ENCODE measurements around the gene RSPH10B2.
"Not testable (repeated sequence)": the region's sequence is repeated elsewhere in the genome, so short reads cannot be mapped to it uniquely, and the experiment has no call there.

RSPH10B2 gene

DNA sequence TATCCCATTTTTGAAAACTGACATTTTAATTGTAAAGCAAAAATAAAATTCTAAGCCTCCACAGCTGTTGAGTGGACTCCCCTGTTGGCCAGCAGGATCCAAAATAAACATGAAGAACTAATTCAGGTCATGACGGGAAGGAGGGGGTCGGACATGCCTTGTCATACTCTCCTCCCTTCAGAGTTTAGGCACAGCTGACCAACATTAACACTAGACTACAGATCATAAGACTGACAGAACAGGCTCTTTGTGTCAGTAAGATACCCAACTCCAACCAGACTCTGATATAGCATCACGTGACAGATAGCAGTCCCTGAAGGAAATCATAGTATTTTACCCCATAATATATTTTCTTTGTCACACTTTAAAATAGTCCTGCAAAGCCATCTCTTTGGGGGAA is 26.2 kb upstream of the RSPH10B2 start:
- Histone ChIP-seq H3K27me3 (ENCODE audit: insufficient read depth, low read length) (no peaks in the 10 kb centered on the region), H4K20me1 (ENCODE audit: insufficient read depth, low read length) (no peaks in the 10 kb centered on the region), H3K4me3 (ENCODE audit: low read depth, low read length, poor library complexity, severe bottlenecking) (no peak overlapping the region), H3K4me2 (ENCODE audit: low read length) (no peak overlapping the region), H2AFZ (ENCODE audit: low read length) (no peak overlapping the region), H3K4me1 (ENCODE audit: insufficient read depth, low read length, severe bottlenecking) (peaks cover 32% of the 10 kb centered on the region), H3K36me3 (ENCODE audit: insufficient read depth, low read length) (peaks cover 6% of the 10 kb centered on the region), H3K79me2 (ENCODE audit: insufficient read depth, low read length) (peaks cover 5% of the 10 kb centered on the region; the same call in 1 of the 2 replicates), H3K27ac (ENCODE audit: low read depth, low read length, poor library complexity, severe bottlenecking) (no peak overlapping the region), H3K9me3 (ENCODE audit: low read length) (no peaks in the 10 kb centered on the region), H3K9ac (ENCODE audit: low read length) (no peak overlapping the region), H3F3A (ENCODE audit: insufficient read depth, low read length) (no peaks in the 10 kb centered on the region), H3K9me2 (ENCODE audit: low read depth, low read length) (no peaks in the 10 kb centered on the region)
- TF ChIP-seq EZH2 (IDR thresholded peaks at IDR 0.05; ENCODE audit: borderline replicate concordance, low read length): no peak
- no peak for TF ChIP-seq CTCF (IDR thresholded peaks at IDR 0.05; ENCODE audit: low read length)

- peak overlapping the region; percentile 35; the same call in 1 of the 2 replicates for H2AFZ ChIP-seq (ENCODE audit: low read length)
- H3K27ac ChIP-seq (ENCODE audit: low read depth, low read length, poor library complexity, severe bottlenecking): not testable (repeated sequence)
- H3K9ac ChIP-seq (ENCODE audit: low read length): peak overlapping the region; percentile 93; the same call in 1 of the 2 replicates
Measured at GRCh38 chr7:6728893-6729491, 24.9 kb upstream of the RSPH10B2 start.

GRCh38 chr7:6729492-6730342 is 24.2 kb upstream of the RSPH10B2 start:
- Histone ChIP-seq H2AFZ (ENCODE audit: low read length) (peak overlapping the region; percentile 35; the same call in 1 of the 2 replicates), H3K79me2 (ENCODE audit: insufficient read depth, low read length) (peaks cover 5% of the 10 kb centered on the region; the same call in 1 of the 2 replicates), H3K4me1 (ENCODE audit: insufficient read depth, low read length, severe bottlenecking) (peaks cover 31% of the 10 kb centered on the region)

More at GRCh38 chr7:6728893-6729491, 24.9 kb upstream of the RSPH10B2 start:
- not testable (repeated sequence) for H3F3A ChIP-seq (ENCODE audit: insufficient read depth, low read length); H3K9me3 ChIP-seq (ENCODE audit: low read length); H3K9me2 ChIP-seq (ENCODE audit: low read depth, low read length); H3K27me3 ChIP-seq (ENCODE audit: insufficient read depth, low read length); H4K20me1 ChIP-seq (ENCODE audit: insufficient read depth, low read length); H3K79me2 ChIP-seq (ENCODE audit: insufficient read depth, low read length)
- Histone ChIP-seq H3K4me1 (ENCODE audit: insufficient read depth, low read length, severe bottlenecking) (peaks cover 32% of the 10 kb centered on the region), H3K4me2 (ENCODE audit: low read length) (peak overlapping the region; percentile 77), H3K4me3 (ENCODE audit: low read depth, low read length, poor library complexity, severe bottlenecking) (peak overlapping the region; percentile 94), H3K36me3 (ENCODE audit: insufficient read depth, low read length) (peaks cover 18% of the 10 kb centered on the region)

More at GRCh38 chr7:6729492-6730342, 24.2 kb upstream of the RSPH10B2 start:
- no peaks in the 10 kb centered on the region for H3F3A ChIP-seq (ENCODE audit: insufficient read depth, low read length)
- H4K20me1 ChIP-seq (ENCODE audit: insufficient read depth, low read length): no peaks in the 10 kb centered on the region
- no peak overlapping the region for H3K27ac ChIP-seq (ENCODE audit: low read depth, low read length, poor library complexity, severe bottlenecking)
- no peaks in the 10 kb centered on the region for H3K9me3 ChIP-seq (ENCODE audit: low read length)
- H3K4me2 ChIP-seq (ENCODE audit: low read length): peak overlapping the region; percentile 77
- no peaks in the 10 kb centered on the region for H3K27me3 ChIP-seq (ENCODE audit: insufficient read depth, low read length)
- H3K9me2 ChIP-seq (ENCODE audit: low read depth, low read length): no peaks in the 10 kb centered on the region
- H3K36me3 ChIP-seq (ENCODE audit: insufficient read depth, low read length): peaks cover 24% of the 10 kb centered on the region
- peak overlapping the region; percentile 94 for H3K4me3 ChIP-seq (ENCODE audit: low read depth, low read length, poor library complexity, severe bottlenecking)
- H3K9ac ChIP-seq (ENCODE audit: low read length): peak overlapping the region; percentile 93
- TF ChIP-seq CTCF (IDR thresholded peaks at IDR 0.05; ENCODE audit: low read length) (no peak), EZH2 (IDR thresholded peaks at IDR 0.05; ENCODE audit: borderline replicate concordance, low read length) (no peak)

Measured in OCI-LY1 (cell line).